Uterus (tissue), 4 donors: ENCODE data around the gene ATP6V1A. TPM values are rescaled to one million over a fixed set of nuclear protein-coding genes. Genes with fewer than 3 reads are reported as not detected.

Experiments used
- DNase-seq, 2 donors: peaks; one replicate each; pipeline ENCODE4 v3.0.0-alpha.2; 2019 to 2020
- H3K27ac ChIP-seq, 2 donors: fragments of 200-600 bp; sonication (generic); 1 replicate in 1 of 2; 2 replicates in 1 of 2; pipeline ENCODE4 v1.5.1; 2016 to 2018
- H3K27me3 ChIP-seq, 2 donors: fragments of 200-600 bp; sonication (generic); one replicate each; pipeline ENCODE4 v1.5.1; 2018 to 2019; ENCODE audit warnings: control low read depth in 1 of 2
- H3K36me3 ChIP-seq, 2 donors: fragments of 200-600 bp; sonication (generic); one replicate each; pipeline ENCODE4 v1.5.1; 2019; ENCODE audit warnings: control low read depth in 1 of 2
- H3K4me1 ChIP-seq, 2 donors: fragments of 200-600 bp; sonication (generic); one replicate each; pipeline ENCODE4 v1.5.1; 2018 to 2019; ENCODE audit warnings: control low read depth in 1 of 2
- H3K4me3 ChIP-seq, 2 donors: fragments of 200-600 bp; sonication (generic); 1 replicate in 1 of 2; 2 replicates in 1 of 2; pipeline ENCODE4 v1.5.1; 2018 to 2019; ENCODE audit warnings: mild to moderate bottlenecking in 1 of 2
- H3K9me3 ChIP-seq, 2 donors: fragments of 200-600 bp; sonication (generic); one replicate each; pipeline ENCODE4 v1.5.1; 2019; ENCODE audit warnings: control low read depth in 1 of 2
- CTCF ChIP-seq, 4 experiments: fragments of 200-600 bp in 2 of 4; fragments of 450-650 bp in 2 of 4; sonication (generic) in 2 of 4; IDR thresholded peaks; one replicate each; pipeline ENCODE4 v1.5.1; 2016 to 2019; ENCODE audit warnings: antibody characterized with exemption in 4 of 4, mild to moderate bottlenecking in 2 of 4, moderate library complexity in 1 of 4
- POLR2A ChIP-seq, 2 donors: fragments of 450-650 bp; IDR thresholded peaks; one replicate each; pipeline ENCODE4 v1.6.1; 2016; ENCODE audit warnings: antibody characterized with exemption in 2 of 2, mild to moderate bottlenecking in 1 of 2, moderate library complexity in 1 of 2
- intact Hi-C: fragments of 100-400 bp; cut with DNase I; formaldehyde crosslinking; loops from one replicate; pipeline ENCODE4 v1.15.1; 2023; ENCODE audit warnings: low total_unique reads
- total RNA-seq, 4 donors: library from RNA; depleted of rRNA in 3 of 4; stranded (reverse); fragments of >200 nt in 3 of 4; gene quantifications; one replicate each; pipeline versions ENCODE4 v1.1.0 to v1.2.4, GENCODE V29; 2014 to 2023
- donor health status: DM: yes; HTN: yes; CAD: no.

ATP6V1A gene
- total RNA-seq, 4 donors from 2014 or later, result 11.5 to 81.8 (median 39.7) TPM

- intact Hi-C loops, result no loop called here
- no peaks in the 10 kb centered on the region for H3K9me3 ChIP-seq
- no peak for DNase-seq
- no peak overlapping the region for H3K4me3 ChIP-seq
- H3K4me1 ChIP-seq, result no peaks in the 10 kb centered on the region
- no peak overlapping the region for H3K27ac ChIP-seq
- TF ChIP-seq POLR2A (IDR thresholded peaks at IDR 0.05), result no peak
- no peak for TF ChIP-seq CTCF (IDR thresholded peaks at IDR 0.05)
- H3K27me3 ChIP-seq, result no peaks in the 10 kb centered on the region
- no peaks in the 10 kb centered on the region for H3K36me3 ChIP-seq
Observed at GRCh38 chr3:113791381-113791780, 44.5 kb downstream of the ATP6V1A start.

- Histone ChIP-seq H3K27ac (no peak overlapping the region), H3K36me3 (no peaks in the 10 kb centered on the region), H3K4me1 (no peaks in the 10 kb centered on the region), H3K9me3 (no peaks in the 10 kb centered on the region), H3K27me3 (no peaks in the 10 kb centered on the region), H3K4me3 (no peak overlapping the region)
- intact Hi-C loops, result no loop called here
- DNase-seq, result no peak
- TF ChIP-seq POLR2A (IDR thresholded peaks at IDR 0.05) (no peak), CTCF (IDR thresholded peaks at IDR 0.05) (no peak)
Observed at GRCh38 chr3:113794526-113794925, 47.7 kb downstream of the ATP6V1A start.

GRCh38 chr3:113795693-113796092 lies 48.9 kb downstream of the ATP6V1A start:
- no peaks in the 10 kb centered on the region for H3K9me3 ChIP-seq
- H3K36me3 ChIP-seq, result no peaks in the 10 kb centered on the region
- H3K27ac ChIP-seq, result no peak overlapping the region
- TF ChIP-seq CTCF (IDR thresholded peaks at IDR 0.05) (no peak), POLR2A (IDR thresholded peaks at IDR 0.05) (no peak)
- no peak overlapping the region for H3K4me3 ChIP-seq
- intact Hi-C loops, result no loop called here
- H3K27me3 ChIP-seq, result no peaks in the 10 kb centered on the region
- H3K4me1 ChIP-seq, result no peaks in the 10 kb centered on the region
- no peak for DNase-seq

GRCh38 chr3:113802795-113803455 lies 56.1 kb downstream of the ATP6V1A start:
- intact Hi-C loops, result no loop called here
- TF ChIP-seq CTCF (IDR thresholded peaks at IDR 0.05), result no peak
- TF ChIP-seq POLR2A (IDR thresholded peaks at IDR 0.05), result no peak
- DNase-seq, result no peak
- H3K4me3 ChIP-seq, result no peak overlapping the region
- H3K4me1 ChIP-seq, result no peaks in the 10 kb centered on the region
- H3K36me3 ChIP-seq, result no peaks in the 10 kb centered on the region
- H3K27me3 ChIP-seq, result no peaks in the 10 kb centered on the region
- no peaks in the 10 kb centered on the region for H3K9me3 ChIP-seq
- no peak overlapping the region for H3K27ac ChIP-seq

GRCh38 chr3:113804661-113805060 lies 57.8 kb downstream of the ATP6V1A start:
- Histone ChIP-seq H3K4me3 (no peak overlapping the region), H3K4me1 (no peaks in the 10 kb centered on the region), H3K9me3 (no peaks in the 10 kb centered on the region), H3K27ac (no peak overlapping the region), H3K27me3 (no peaks in the 10 kb centered on the region), H3K36me3 (no peaks in the 10 kb centered on the region)
- intact Hi-C loops, result no loop called here
- TF ChIP-seq CTCF (IDR thresholded peaks at IDR 0.05) (no peak), POLR2A (IDR thresholded peaks at IDR 0.05) (no peak)
- no peak for DNase-seq
